GM19023 (cell line): ENCODE measurements around the gene NR2F1.

Source experiments
- ATAC-seq: cut with Tn5 transposase; IDR thresholded peaks from one replicate; pipeline ENCODE4 v1.9.1; 2021; ENCODE audit warnings: mild to moderate bottlenecking, moderate library complexity; ENCODE audit not compliant: unreplicated experiment

NR2F1 gene

GRCh38 chr5:93590493-93590892, 7.5 kb downstream of the NR2F1 start:
- no peak for ATAC-seq

- ATAC-seq: no peak
Observed at GRCh38 chr5:93591323-93591945, 8.4 kb downstream of the NR2F1 start.

- ATAC-seq: no peak
Observed at GRCh38 chr5:93592883-93593282, 9.9 kb downstream of the NR2F1 start.

- no peak for ATAC-seq
Observed at GRCh38 chr5:93593476-93594131, 10.6 kb downstream of the NR2F1 start.

- no peak for ATAC-seq
Observed at GRCh38 chr5:93594591-93595419, 11.8 kb downstream of the NR2F1 start.

GRCh38 chr5:93595420-93596147, 12.6 kb downstream of the NR2F1 start:
- no peak for ATAC-seq

GRCh38 chr5:93596310-93596675, 13.3 kb downstream of the NR2F1 start:
- ATAC-seq: no peak

- ATAC-seq: no peak
Observed at GRCh38 chr5:93596676-93597490, 13.9 kb downstream of the NR2F1 start.

GRCh38 chr5:93598091-93599000, 15.3 kb downstream of the NR2F1 start:
- ATAC-seq: no peak

- ATAC-seq: no peak
Observed at GRCh38 chr5:93599001-93599379, 16.0 kb downstream of the NR2F1 start.

GRCh38 chr5:93599399-93600120, 16.5 kb downstream of the NR2F1 start:
- ATAC-seq: no peak

GRCh38 chr5:93600409-93601070, 17.5 kb downstream of the NR2F1 start:
- no peak for ATAC-seq

- ATAC-seq: no peak
Observed at GRCh38 chr5:93601071-93601801, 18.2 kb downstream of the NR2F1 start.

GRCh38 chr5:93601802-93602155, 18.8 kb downstream of the NR2F1 start:
- no peak for ATAC-seq

- ATAC-seq: no peak
Observed at GRCh38 chr5:93602241-93603077, 19.4 kb downstream of the NR2F1 start.

GRCh38 chr5:93603078-93603792, 20.2 kb downstream of the NR2F1 start:
- ATAC-seq: no peak
